ENCODE results near the gene OPN5.

Gene OPN5

GRCh38 chr6:47781732-47782131 lies at the start of gene OPN5:
Gene OPN5, plus strand, starts transcription at chr6:47782032. Its CDS starts 35 bp downstream, at chr6:47782067.
- no peak within 1 kb of the TSS for H3K4me3 ChIP-seq (ENCODE audit: low read depth, low read length)
- TF ChIP-seq CTCF (IDR thresholded peaks at IDR 0.05; ENCODE audit: borderline replicate concordance, insufficient read depth, low read depth, low read length): no peak

GRCh38 chr6:47733879-47734558 lies 47.8 kb upstream of the OPN5 start:
- TF ChIP-seq CTCF (IDR thresholded peaks at IDR 0.05; ENCODE audit: borderline replicate concordance, insufficient read depth, low read depth, low read length): no peak; the same call in 1 of the 2 replicates
- H3K4me3 ChIP-seq (ENCODE audit: low read depth, low read length): no peak overlapping the region

- H3K4me3 ChIP-seq (ENCODE audit: low read depth, low read length): no peak overlapping the region
Observed at GRCh38 chr6:47734831-47735481, 46.9 kb upstream of the OPN5 start.

GRCh38 chr6:47736083-47736700 lies 45.6 kb upstream of the OPN5 start:
- TF ChIP-seq CTCF (IDR thresholded peaks at IDR 0.05; ENCODE audit: borderline replicate concordance, insufficient read depth, low read depth, low read length): no peak
- no peak overlapping the region for H3K4me3 ChIP-seq (ENCODE audit: low read depth, low read length)

More at GRCh38 chr6:47734831-47735481, 46.9 kb upstream of the OPN5 start:
- TF ChIP-seq CTCF (IDR thresholded peaks at IDR 0.05; ENCODE audit: borderline replicate concordance, insufficient read depth, low read depth, low read length): no peak

- TF ChIP-seq CTCF (IDR thresholded peaks at IDR 0.05; ENCODE audit: borderline replicate concordance, insufficient read depth, low read depth, low read length): no peak
- H3K4me3 ChIP-seq (ENCODE audit: low read depth, low read length): no peak overlapping the region
Observed at GRCh38 chr6:47737406-47737805, 44.4 kb upstream of the OPN5 start.

- no peak overlapping the region for H3K4me3 ChIP-seq (ENCODE audit: low read depth, low read length)
- no peak for TF ChIP-seq CTCF (IDR thresholded peaks at IDR 0.05; ENCODE audit: borderline replicate concordance, insufficient read depth, low read depth, low read length)
Observed at GRCh38 chr6:47740714-47741113, 41.1 kb upstream of the OPN5 start.

All from GM12875 (cell line).